Transverse colon (tissue), 4 donors: Measurements from ENCODE around the gene RGS13.
"Not testable (repeated sequence)": the region's sequence is repeated elsewhere in the genome, so short reads cannot be mapped to it uniquely, and the experiment has no call there.

Source experiments
- POLR2A ChIP-seq: fragments of 450-650 bp; IDR thresholded peaks from one replicate; pipeline ENCODE4 v1.6.1; 2016; ENCODE audit warnings: antibody characterized with exemption, mild to moderate bottlenecking, moderate library complexity
- POLR2AphosphoS5 ChIP-seq, 3 donors: sonication (generic); formaldehyde crosslinking; IDR thresholded peaks; one replicate each; pipeline ENCODE4 v1.6.1; 2016; ENCODE audit warnings: antibody characterized with exemption in 3 of 3
- TF ChIP-seq, protein P1 (sequence below), 5 experiments: fragments of 200-600 bp in 3 of 5; fragments of 450-650 bp in 2 of 5; sonication (generic) in 3 of 5; IDR thresholded peaks; 1 replicate in 2 of 5; 2 replicates in 3 of 5; pipeline ENCODE4 v1.5.1; 2016 to 2017; ENCODE audit warnings: antibody characterized with exemption in 5 of 5, inconsistent platforms in 3 of 5, mild to moderate bottlenecking in 2 of 5, moderate library complexity in 1 of 5

DNA sequence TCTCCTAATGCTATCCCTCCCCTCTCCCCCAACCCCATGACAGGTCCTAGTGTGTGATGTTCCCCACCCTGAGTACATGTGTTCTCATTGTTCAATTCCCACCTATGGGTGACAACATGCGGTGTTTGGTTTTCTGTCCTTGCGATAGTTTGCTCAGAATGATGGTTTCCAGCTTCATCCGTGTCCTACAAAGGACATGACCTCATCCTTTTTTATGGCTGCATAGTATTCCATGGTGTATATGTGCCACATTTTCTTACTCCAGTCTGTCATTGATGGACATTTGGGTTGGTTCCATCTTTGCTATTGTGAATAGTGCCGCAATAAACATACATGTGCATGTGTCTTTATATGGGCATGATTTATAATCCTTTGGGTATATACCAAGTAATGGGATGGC is 47.1 kb downstream of the RGS13 start:
- TF ChIP-seq, protein P1, sequence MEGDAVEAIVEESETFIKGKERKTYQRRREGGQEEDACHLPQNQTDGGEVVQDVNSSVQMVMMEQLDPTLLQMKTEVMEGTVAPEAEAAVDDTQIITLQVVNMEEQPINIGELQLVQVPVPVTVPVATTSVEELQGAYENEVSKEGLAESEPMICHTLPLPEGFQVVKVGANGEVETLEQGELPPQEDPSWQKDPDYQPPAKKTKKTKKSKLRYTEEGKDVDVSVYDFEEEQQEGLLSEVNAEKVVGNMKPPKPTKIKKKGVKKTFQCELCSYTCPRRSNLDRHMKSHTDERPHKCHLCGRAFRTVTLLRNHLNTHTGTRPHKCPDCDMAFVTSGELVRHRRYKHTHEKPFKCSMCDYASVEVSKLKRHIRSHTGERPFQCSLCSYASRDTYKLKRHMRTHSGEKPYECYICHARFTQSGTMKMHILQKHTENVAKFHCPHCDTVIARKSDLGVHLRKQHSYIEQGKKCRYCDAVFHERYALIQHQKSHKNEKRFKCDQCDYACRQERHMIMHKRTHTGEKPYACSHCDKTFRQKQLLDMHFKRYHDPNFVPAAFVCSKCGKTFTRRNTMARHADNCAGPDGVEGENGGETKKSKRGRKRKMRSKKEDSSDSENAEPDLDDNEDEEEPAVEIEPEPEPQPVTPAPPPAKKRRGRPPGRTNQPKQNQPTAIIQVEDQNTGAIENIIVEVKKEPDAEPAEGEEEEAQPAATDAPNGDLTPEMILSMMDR (IDR thresholded peaks at IDR 0.05), result not testable (repeated sequence)
- not testable (repeated sequence) for TF ChIP-seq POLR2A; POLR2AphosphoS5 (IDR thresholded peaks at IDR 0.05)
